ENCODE measurements around the gene DDN.

Gene DDN

DNA sequence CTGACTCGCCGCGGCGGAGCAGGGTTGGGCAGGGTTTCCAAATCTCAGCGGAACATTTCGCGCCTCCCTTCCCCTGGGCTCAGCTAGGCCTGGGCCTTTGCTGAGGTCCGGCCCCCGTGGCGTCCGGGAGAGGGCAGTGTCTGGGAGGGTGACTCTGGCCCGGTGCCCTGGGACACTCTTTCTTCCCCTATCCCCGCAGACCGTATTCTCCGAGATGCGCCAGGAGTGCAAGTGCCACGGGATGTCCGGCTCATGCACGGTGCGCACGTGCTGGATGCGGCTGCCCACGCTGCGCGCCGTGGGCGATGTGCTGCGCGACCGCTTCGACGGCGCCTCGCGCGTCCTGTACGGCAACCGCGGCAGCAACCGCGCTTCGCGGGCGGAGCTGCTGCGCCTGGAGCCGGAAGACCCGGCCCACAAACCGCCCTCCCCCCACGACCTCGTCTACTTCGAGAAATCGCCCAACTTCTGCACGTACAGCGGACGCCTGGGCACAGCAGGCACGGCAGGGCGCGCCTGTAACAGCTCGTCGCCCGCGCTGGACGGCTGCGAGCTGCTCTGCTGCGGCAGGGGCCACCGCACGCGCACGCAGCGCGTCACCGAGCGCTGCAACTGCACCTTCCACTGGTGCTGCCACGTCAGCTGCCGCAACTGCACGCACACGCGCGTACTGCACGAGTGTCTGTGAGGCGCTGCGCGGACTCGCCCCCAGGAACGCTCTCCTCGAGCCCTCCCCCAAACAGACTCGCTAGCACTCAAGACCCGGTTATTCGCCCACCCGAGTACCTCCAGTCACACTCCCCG, 18.0 kb downstream of the DDN start:
- DNase-seq, result no peak

DNA sequence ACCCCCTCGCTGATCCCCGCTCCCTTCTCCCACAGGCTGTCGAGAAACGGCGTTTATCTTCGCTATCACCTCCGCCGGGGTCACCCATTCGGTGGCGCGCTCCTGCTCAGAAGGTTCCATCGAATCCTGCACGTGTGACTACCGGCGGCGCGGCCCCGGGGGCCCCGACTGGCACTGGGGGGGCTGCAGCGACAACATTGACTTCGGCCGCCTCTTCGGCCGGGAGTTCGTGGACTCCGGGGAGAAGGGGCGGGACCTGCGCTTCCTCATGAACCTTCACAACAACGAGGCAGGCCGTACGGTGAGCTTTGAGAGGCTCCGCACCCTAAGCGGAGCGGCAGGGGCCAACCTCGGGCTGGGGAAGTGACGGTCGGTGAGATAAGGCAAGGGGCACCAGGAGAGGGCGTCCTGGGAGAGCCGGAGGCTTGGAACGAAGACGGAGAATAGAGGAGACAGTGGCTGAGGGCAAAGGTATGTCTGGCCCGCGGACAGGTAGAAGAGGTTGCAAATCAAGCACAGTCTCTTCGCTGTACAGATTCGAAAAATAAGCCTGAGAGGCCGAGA, 18.7 kb downstream of the DDN start:
- DNase-seq, result no peak

GRCh38 chr12:48979602-48980388, 19.4 kb downstream of the DDN start:
- no peak for DNase-seq

GRCh38 chr12:48978741-48979601, 20.2 kb downstream of the DDN start:
- DNase-seq, result no peak

DNA sequence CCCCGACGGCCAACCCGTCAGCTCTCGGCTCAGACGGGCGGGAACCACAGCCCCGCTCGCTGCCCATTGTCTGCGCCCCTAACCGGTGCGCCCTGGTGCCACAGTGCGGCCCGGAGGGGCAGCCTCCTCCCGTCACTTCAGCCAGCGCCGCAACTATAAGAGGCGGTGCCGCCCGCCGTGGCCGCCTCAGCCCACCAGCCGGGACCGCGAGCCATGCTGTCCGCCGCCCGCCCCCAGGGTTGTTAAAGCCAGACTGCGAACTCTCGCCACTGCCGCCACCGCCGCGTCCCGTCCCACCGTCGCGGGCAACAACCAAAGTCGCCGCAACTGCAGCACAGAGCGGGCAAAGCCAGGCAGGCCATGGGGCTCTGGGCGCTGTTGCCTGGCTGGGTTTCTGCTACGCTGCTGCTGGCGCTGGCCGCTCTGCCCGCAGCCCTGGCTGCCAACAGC, 20.9 kb downstream of the DDN start, which contains the start of gene WNT1:
Gene WNT1, plus strand, starts transcription at position 32 of the 450 bp plus-strand sequence. Its CDS starts 329 bp downstream, at position 361.
- DNase-seq, result no peak

DNA sequence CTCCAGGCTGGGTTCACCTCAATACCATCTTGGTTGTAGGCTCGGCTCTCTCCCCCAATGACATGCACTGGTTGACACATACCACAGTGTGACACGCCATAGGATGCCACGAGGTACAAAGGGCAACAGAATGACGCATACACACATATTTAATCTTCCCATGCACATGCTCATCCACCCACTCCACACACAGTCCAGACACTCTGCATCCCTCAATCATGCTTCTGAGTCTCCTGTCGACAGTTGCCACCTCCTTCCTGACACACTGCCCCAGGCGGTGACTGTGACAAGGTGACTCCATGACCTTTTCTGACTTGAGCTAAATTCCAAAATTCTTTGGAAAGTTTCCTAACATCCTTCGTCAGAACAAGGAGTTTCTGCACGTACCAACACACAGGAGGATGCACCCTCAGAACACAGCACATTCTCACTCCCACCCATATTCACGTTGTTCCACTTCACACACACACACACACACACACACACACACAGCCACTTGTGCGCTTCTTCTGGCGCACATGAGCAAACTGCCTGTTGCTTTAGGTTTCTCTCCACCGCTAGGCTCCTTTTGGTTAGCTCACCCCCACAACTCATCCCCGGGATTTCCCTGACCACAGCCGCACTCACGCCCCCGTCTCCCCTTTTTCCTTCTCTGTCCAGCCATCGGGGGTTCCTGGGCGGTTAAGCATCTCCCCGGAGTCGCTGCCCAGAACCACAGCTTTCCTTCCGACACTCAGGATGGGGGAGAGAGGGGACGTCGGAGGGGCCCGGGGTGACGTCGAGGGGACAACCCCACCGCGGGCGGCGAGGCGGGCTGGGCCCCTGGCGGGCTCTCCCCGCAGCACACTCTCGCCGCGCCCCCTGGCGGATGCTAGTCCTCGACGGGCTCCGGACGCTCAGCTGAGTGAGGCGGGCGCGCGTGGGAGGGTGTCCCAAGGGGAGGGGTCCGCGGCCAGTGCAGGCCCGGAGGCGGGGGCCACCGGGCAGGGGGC, 21.6 kb downstream of the DDN start:
- no peak for DNase-seq

DNA sequence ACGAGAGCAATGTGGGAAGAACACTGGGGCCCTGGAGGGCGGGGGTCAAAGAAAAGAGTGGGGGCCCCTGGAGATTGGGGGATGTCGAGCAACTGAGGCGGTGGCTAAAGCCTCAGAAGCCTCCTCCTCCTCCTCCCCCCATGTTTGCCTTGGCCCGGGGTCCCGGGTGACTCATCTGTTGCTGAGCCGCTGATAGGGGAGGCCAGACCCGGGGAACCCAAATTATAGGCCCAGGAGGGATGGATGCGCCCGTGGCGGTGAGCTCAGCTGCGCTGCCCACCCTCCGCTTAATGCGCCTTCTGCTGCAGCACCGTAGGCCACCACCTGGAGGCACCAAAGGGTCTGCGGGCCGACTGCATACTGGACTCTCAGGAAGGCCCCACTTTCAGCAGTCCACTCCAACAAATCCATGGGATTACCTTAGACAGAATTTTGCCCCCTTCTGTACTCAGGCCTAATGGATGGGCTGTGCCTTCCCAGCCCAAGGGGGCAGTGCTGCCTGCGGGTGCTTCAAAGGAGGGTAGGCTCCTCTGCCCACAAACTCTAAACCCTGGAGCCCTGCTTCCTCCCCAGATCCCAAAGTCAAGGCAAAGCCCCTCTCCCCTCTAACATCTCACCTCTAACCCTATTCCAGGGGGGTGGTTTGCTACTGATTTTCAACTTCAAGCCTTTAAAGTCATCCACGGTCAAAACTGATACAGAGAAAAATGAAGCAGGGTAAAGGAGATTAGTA, 25.1 kb downstream of the DDN start:
- DNase-seq, result no peak

- no peak for DNase-seq
These were observed 25.6 kb downstream of the DDN start for GRCh38 chr12:48973531-48973930.

DNA sequence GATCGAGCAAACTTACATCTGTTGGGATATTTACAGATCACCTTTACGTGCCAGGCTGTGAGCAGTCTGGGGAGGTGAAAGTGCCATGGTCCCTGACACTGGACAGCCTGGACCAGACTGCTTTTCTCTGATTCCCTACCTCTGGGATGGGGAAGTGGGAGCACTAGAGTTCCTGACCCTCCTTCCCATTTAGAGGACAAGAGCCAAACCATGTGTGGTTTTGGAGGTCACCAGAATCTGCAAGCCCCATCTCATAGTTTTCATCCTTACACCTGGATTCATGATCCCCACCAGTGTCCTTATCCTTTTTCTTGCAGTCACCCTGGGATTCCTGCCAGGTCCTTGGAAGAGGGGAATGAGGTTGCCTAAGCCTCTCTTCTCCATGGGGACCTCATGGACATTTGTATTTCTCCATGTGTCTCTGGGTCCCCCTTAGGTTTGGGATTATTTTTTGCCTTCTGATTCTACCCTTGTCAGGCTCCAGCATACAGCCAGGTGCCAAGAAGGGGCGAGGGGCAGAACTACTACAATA, 26.2 kb downstream of the DDN start:
- no peak for DNase-seq

DNA sequence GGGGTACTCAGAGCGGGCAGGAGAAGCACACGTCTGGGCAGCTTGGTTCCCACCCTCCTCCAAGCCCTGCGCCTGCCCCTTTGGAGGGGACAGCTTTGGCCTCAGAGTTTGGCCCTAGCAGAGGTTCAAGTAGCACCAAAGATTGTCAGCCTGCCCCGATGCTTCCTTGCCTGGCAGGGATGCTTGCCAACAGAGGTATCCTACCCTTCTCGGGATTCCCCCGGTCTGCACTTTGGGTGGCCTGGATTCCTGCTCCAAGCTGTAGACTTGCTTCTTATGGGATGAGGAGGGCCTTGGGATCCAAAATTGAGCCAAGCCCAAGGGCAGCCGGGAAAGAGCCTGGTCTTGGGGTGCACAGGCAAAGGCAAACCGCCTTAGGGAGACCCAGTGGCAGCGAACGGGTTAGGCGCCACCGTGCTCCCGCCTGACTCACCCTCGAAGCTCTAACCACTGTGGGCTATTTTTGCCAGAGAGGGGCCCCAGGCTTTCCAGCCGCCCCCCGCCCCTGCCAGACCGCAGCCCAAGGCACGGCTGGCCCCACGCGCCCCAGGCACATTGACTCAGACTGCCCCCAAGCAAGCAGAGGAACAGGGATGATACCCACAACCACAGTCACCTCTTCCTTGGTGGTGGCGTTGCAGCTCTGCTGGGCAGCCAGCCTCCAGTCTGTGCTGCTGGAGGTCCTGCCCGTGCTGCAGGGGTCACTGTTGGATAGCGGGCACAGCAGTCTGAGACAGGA, 26.8 kb downstream of the DDN start:
- no peak for DNase-seq

DNA sequence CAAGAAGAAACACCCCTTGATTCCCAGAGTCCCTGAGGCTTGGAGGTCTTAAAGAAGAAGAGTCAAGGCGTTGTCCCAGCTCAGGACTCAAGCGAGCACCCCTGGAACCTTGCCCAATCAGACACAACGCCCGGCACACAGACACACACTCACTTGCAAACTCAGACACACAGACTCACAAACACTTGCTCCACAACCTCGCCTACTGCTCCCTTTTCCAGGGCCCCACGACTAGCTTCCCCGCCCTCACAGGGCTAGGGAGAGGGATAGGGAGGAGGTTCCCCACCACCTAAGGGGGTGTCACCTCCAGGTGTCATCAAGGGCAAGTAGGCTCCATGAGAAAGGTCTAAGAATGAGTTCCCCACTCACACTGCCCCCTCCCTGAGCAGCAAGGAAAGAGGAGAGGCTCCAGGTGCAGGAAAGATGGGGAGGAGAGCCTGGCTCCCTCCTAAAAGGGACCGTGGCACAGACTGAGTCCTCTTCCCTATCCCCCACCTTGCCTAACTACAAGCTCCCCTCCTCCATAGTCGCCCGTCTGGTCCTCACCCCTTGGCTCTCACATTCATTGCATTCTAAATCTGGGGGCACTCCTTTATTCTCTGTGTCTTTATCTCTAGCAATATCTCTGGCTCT, 28.4 kb downstream of the DDN start:
- no peak for DNase-seq

GRCh38 chr12:48969833-48970701, 29.1 kb downstream of the DDN start:
- DNase-seq, result no peak

DNA sequence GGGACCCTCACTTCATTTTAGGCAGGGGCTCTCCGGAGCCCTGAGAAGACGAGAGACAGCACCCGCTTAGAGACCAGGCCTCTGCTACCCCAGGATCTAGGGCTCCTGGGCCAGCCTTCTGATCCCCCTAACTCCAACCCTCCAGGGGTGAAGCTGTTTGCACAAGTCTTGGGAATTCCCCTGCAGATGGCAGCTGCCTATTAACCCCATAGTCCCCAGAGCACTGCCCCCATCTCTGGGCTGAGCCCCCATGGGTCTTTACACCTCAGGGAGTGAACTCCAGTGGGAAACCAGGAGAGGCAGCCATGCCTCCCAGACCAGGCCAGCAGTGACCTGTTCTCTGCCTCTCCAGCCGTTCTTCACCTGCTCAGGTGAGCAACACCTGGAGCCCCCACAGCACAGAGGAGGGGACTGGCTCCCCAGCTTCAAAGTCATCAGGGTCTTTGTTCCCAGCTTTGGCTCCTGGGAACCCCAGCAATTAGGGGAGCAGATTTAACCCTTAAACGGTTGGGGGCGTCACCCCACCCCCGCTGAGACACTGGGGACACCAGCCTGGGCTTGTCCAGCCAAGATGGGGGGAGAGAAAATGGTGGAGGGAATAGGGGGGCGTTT, 29.9 kb downstream of the DDN start:
- no peak for DNase-seq

GRCh38 chr12:48968467-48968866, 30.7 kb downstream of the DDN start:
- no peak for DNase-seq

- no peak for DNase-seq
These were observed 31.2 kb downstream of the DDN start for GRCh38 chr12:48967991-48968390.

DNA sequence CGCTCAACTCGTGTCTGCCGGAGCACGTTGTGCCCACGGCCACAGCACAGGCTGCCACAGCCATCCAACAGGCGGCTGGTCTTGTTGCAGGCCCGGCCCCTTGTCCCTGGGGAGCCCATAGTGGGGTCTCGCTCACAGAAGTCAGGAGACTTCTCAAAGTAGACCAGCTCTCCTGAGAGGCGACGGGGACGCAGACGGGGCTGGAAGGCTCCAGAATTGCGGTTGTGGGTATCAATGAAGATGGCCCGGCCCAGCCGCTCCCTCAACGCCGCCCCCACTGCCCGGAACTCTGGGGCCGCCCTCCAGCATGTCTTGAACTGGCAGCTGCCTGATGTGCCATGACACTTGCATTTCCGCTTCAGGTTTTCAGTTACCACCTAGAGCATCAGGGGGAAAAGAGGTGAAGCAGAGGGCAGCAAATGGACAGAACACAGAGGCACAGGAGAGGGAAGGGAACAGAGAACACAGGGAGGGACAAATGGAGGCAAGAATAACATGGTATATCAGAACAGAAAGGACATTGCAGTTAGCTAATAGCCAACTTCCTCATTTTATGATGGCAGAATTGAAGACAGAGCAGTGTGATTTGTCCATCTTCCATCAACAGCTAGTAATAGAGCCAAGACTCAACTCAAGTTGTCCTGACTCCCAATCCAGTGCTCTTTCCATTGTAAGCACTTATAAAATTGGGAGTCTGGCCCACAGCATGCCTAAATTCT, 32.8 kb downstream of the DDN start:
- no peak for DNase-seq

DNA sequence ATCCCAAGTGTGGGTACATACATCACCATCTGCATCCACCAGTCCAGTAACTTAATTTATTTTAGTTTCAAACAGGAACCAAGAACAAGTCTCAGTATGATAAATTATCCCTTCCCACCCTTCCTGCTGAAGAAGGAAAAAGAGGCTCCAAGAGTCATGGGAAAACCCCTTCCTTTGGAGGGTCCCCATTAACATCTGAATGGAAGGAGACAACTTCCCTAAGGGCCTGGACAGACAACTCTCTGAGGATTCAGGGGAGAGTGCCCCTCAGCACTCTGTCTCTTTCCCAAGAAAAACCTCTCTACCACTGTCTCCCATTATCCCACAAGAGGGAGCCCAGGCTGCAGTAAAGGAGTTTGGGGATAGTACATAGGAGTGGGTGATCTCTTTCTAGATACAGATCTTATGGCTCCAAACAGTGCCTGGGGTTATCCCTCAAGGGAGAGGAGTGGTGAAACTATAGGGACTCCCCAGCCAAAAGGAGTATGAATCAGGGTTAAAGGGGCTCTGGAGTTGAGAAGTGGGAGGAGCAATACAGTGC, 33.8 kb downstream of the DDN start:
- no peak for DNase-seq

Measured in midbrain (tissue), 1 donor.